Measurements from ENCODE around the gene SCNM1. TPM values are rescaled to one million over a fixed set of nuclear protein-coding genes. Genes with fewer than 3 reads are reported as not detected.

Gene SCNM1
- total and polyA plus RNA-seq, 8 donors = 29.7 to 42.4 (median 38.9) TPM

- Histone ChIP-seq H3K36me3 (no peaks in the 10 kb centered on the region), H3K9me3 (no peaks in the 10 kb centered on the region), H3K4me3 (no peak overlapping the region), H3K27ac (no peak overlapping the region), H3K27me3 (peaks cover 0 to 17% of the 10 kb centered on the region in 2 donors), H3K4me1 (peaks cover 8 to 30% of the 10 kb centered on the region in 2 donors)
- intact Hi-C loops (cut with DNase I) = no loop called here
- DNase-seq = no peak
- ATAC-seq = no peak
- TF ChIP-seq CTCF (IDR thresholded peaks at IDR 0.05) = no peak
Measured at GRCh38 chr1:151143057-151143435, 22.9 kb upstream of the SCNM1 start.

DNA sequence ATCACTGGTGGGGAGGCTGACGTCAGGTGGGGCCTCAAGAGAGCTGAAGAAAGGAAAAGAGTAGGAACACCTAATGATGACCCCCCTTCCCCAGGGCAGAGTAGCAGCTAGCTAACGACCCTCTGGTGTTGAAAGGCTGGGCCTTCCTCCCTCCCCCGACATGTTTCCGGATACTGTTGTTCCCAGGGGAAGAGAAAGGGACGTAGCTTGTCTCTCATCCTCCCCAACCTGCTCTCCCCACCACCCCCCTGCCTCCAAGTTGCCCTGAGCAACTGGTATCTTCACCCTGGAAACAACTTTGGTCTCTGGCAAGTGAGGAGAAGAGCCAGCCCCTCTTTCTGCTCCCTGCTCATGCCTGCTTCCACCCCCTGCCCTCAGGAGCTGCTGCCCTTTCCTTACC, 22.0 kb upstream of the SCNM1 start:
- Histone ChIP-seq H3K27me3 (peaks cover 0 to 17% of the 10 kb centered on the region in 2 donors), H3K4me3 (no peak overlapping the region), H3K9me3 (no peaks in the 10 kb centered on the region), H3K4me1 (peaks cover 8 to 30% of the 10 kb centered on the region in 2 donors), H3K27ac (no peak overlapping the region), H3K36me3 (no peaks in the 10 kb centered on the region)
- DNase-seq (peak in 1 of 4 donors; percentile 22), ATAC-seq (no peak)
- intact Hi-C loops (cut with DNase I) = no loop called here
- TF ChIP-seq CTCF (IDR thresholded peaks at IDR 0.05) = no peak

- intact Hi-C loops (cut with DNase I) = no loop called here
- H3K27ac ChIP-seq = no peak overlapping the region
- no peaks in the 10 kb centered on the region for H3K9me3 ChIP-seq
- peaks cover 0 to 17% of the 10 kb centered on the region in 2 donors for H3K27me3 ChIP-seq
- peak in 1 of 4 donors; percentile 50 for DNase-seq
- peak overlapping the region in 1 of 2 donors; percentile 81 for H3K4me3 ChIP-seq
- peaks cover 8 to 30% of the 10 kb centered on the region in 2 donors for H3K4me1 ChIP-seq
- no peak for TF ChIP-seq CTCF (IDR thresholded peaks at IDR 0.05)
- ATAC-seq = peak; percentile 58
- H3K36me3 ChIP-seq = no peaks in the 10 kb centered on the region
Measured at GRCh38 chr1:151144474-151145303, 21.3 kb upstream of the SCNM1 start.

GRCh38 chr1:151145304-151146071, 20.5 kb upstream of the SCNM1 start:
- peaks cover 8 to 30% of the 10 kb centered on the region in 2 donors for H3K4me1 ChIP-seq
- H3K36me3 ChIP-seq = no peaks in the 10 kb centered on the region
- ATAC-seq = peak; percentile 36
- no peak for TF ChIP-seq CTCF (IDR thresholded peaks at IDR 0.05)
- intact Hi-C loops (cut with DNase I) = no loop called here
- no peaks in the 10 kb centered on the region for H3K9me3 ChIP-seq
- H3K27me3 ChIP-seq = peaks cover 0 to 17% of the 10 kb centered on the region in 2 donors
- peak in 2 of 4 donors; percentile 23 to 35 for DNase-seq
- H3K4me3 ChIP-seq = peak overlapping the region; percentile 79 to 81
- peak overlapping the region in 1 of 2 donors; percentile 53 for H3K27ac ChIP-seq

GRCh38 chr1:151146072-151146411, 19.9 kb upstream of the SCNM1 start:
- peak overlapping the region in 1 of 2 donors; percentile 53 for H3K27ac ChIP-seq
- H3K27me3 ChIP-seq = peaks cover 0 to 17% of the 10 kb centered on the region in 2 donors
- DNase-seq (peak in 1 of 4 donors; percentile 29), ATAC-seq (peak; percentile 5)
- H3K4me3 ChIP-seq = peak overlapping the region; percentile 79 to 81
- peaks cover 8 to 30% of the 10 kb centered on the region in 2 donors for H3K4me1 ChIP-seq
- H3K9me3 ChIP-seq = no peaks in the 10 kb centered on the region
- intact Hi-C loops (cut with DNase I) = no loop called here
- no peak for TF ChIP-seq CTCF (IDR thresholded peaks at IDR 0.05)
- H3K36me3 ChIP-seq = no peaks in the 10 kb centered on the region

Measured in left lung (tissue), 10 donors.